22Rv1 (cell line): ENCODE measurements around the gene MGAT1.
"Not testable (repeated sequence)": the region's sequence is repeated elsewhere in the genome, so short reads cannot be mapped to it uniquely, and the experiment has no call there.

Experiments
- H3K27ac ChIP-seq: fragments of 450-650 bp; 2 replicates; pipeline ENCODE4 v1.5.1; 2017
- ZFX ChIP-seq: fragments of 450-650 bp; IDR thresholded peaks from 2 replicates; pipeline ENCODE4 v1.6.1; 2017; ENCODE audit warnings: antibody characterized with exemption, borderline replicate concordance
- TF ChIP-seq, protein P1 (sequence below): fragments of 450-650 bp; IDR thresholded peaks from 2 replicates; pipeline ENCODE4 v1.5.1; 2017; ENCODE audit warnings: mild to moderate bottlenecking

The MGAT1 gene

DNA sequence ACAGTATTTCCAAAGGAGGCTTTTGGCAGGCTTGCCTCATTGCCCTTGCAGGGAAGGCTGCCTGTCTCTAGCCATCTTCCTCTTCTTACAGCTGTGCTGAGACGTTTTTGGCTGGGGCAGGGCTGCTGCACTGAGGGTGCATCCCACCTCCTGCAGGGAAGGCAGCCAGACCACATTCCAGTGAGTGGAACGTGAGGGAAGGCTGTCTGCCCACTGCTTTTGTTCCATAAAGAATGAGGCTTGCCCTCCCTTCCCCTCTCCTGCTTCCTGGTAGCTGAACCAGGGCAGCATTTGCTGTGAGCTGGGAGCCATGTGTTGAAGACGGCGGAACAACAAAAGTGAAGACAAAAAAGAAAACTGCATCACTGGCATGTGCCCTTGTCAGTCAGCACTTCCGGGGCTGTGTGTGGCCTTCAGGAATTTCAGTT is 16.8 kb downstream of the MGAT1 start:
- H3K27ac ChIP-seq, result no peak overlapping the region; the same call in 1 of the 2 replicates
- TF ChIP-seq, protein P1, sequence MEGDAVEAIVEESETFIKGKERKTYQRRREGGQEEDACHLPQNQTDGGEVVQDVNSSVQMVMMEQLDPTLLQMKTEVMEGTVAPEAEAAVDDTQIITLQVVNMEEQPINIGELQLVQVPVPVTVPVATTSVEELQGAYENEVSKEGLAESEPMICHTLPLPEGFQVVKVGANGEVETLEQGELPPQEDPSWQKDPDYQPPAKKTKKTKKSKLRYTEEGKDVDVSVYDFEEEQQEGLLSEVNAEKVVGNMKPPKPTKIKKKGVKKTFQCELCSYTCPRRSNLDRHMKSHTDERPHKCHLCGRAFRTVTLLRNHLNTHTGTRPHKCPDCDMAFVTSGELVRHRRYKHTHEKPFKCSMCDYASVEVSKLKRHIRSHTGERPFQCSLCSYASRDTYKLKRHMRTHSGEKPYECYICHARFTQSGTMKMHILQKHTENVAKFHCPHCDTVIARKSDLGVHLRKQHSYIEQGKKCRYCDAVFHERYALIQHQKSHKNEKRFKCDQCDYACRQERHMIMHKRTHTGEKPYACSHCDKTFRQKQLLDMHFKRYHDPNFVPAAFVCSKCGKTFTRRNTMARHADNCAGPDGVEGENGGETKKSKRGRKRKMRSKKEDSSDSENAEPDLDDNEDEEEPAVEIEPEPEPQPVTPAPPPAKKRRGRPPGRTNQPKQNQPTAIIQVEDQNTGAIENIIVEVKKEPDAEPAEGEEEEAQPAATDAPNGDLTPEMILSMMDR, result no peak
- no peak for TF ChIP-seq ZFX

DNA sequence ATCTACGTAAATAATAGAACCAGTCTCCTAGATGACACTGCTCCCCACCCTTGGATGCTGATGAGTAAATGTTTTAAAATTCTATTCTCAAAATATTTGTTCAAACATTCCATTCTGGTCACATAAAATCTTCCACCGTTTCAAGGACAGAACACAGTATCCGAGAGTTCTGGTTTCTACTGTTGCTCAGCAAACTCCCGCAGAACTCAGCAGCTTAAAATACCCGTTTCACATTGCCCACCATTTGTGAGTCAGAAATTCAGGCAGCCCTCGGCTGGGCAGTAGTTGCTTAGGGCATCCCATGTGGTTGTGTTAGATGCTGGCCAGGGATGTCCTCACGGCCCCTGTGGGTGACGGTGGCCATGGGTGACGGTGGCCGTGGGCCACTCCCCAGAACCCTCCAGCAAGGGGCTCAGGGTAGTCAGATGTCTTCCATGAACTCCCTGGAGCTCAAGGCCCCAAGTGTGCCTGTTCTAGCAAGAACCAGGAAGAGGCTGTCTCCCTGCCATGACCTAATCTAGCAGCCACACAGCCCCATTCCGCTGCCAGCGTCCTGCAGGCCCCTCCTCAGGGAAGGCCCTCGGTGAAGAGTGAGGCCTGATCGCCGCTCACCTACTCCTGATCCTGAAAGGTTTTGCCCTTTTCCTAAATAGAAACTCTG is 17.4 kb downstream of the MGAT1 start:
- TF ChIP-seq ZFX, result no peak
- TF ChIP-seq, protein P1, result no peak
- no peak overlapping the region; the same call in 1 of the 2 replicates for H3K27ac ChIP-seq

DNA sequence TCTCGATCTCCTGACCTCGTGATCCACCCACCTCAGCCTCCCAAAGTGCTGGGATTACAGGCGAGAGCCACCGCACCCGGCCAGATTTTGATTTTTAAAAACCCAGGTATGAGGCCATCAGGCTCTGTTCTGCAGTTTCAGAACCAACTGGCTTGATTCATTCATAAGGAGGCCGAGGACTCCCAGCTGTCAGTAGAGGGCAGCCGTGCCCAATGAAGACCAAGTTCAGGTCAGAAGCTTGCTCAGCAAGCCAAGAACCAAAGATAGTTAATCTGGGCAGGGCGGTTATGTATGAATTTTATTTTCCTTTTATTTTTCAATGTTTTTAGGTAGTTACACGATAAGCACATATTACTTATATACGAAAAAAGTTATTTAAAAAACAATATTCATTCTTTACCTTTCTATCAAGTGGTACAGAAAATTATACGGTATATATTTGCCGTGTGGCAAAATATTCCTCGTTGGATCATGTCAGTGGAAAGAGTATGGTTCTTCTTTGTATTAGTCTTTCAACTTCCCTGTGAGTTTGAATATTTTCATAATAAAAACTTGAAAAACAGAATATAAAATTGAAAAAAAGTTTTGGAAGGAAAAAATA is 18.0 kb downstream of the MGAT1 start:
- TF ChIP-seq, protein P1, result peak; percentile 86
- no peak for TF ChIP-seq ZFX
- H3K27ac ChIP-seq, result no peak overlapping the region

DNA sequence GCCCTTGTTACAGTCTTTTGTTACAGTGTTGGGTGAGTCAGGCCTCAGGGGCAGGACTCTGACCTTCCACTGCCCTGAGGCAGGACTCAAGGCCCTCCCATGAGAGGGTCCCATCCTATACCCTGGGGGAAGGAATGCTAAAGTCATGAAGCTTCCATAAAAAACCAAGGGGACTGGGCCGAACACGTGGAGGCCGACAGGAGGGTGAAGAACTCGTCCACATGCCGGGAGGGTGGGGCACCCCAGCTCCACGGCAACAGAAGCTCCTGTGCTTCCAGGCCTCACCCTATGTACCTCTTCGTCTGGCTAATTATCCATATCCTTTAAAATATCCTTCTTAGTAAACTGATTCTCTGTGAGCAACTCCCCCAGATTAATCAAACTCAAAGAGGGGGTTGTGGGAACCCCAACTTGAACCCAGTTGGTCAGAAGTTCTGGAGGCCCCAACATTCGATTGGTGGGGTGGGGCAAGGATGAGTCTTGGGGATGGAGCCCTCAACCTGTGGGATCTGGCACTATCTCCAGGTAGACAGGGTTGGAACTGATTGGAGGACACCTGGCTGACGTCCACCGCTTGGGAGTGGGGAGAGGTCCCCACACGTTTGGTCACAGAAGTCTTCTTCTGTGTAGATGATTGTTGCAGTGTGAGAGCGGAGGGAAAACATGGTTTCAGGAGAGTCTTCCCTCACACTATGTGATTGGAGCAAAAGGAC is 19.1 kb downstream of the MGAT1 start:
- no peak overlapping the region for H3K27ac ChIP-seq
- TF ChIP-seq, protein P1, result no peak
- no peak for TF ChIP-seq ZFX

DNA sequence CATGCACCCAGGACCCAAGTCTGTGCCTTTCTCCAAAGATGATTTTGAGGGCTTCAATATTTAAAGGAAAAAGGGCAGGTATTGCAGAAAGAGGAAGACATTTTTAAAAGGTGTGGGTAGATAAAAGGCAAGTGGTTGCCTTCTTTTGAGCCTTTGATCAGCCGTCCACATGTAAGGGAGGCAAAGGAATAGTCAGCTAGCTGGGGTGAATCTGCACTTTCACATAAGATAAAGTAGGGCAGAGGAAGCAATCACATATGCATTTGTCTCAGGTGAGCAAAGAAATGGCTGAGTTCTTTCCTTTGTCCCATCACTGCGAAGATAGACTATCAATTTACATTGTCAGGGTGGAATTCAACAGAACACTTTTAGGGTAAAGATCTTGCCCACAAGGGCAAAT is 19.9 kb downstream of the MGAT1 start:
- no peak overlapping the region for H3K27ac ChIP-seq
- TF ChIP-seq ZFX, result no peak
- TF ChIP-seq, protein P1, result no peak

DNA sequence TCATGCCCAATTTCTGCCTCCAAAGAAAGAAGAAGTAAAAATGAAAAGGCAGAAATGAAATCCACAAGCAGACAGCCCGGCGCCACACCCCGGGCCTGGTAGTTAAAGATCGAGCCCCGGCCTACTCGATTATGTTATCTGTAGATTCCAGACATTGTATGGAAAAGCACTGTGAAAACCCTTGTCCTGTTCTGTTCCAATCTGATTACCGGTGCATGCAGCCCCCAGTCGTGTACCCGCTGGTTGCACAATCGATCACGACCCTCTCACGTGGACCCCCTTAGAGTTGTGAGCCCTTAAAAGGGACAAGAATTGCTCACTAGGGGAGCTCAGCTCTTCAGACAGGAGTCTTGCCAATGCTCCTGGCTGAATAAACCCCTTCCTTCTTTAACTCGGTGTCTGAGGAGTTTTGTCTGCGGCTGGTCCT is 20.7 kb downstream of the MGAT1 start:
- not testable (repeated sequence) for H3K27ac ChIP-seq

DNA sequence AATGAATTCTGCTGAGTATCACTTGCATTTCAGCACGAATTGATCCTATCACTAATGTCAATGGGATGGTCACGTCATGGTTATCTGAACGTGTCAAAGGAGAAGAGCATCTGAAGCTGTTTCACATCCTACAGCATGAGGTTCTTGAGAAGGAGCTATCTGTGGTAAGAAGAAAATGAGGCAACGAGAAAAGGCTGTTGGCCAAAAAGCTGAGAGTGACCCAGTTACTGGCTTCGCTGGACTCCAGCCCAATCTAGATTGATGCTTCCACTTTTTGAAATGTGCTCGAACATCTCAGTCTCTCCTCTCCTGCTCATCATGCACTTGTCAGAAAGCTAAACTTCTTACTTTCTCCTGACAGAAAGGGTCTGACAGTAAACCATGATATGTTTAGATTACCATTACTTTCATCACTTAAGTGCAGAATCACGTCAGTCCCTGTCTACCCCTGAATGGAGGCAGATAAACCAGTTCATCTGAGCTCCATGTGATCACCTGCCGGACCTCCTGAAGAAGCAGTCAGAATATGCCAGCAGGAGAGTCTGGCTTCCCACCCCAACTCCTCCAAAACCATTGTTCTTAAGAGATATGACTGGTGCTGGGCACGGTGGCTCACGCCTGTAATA is 22.5 kb downstream of the MGAT1 start:
- TF ChIP-seq, protein P1, result no peak
- H3K27ac ChIP-seq, result no peak overlapping the region
